Liver (tissue), 9 donors: Measurements from ENCODE around the gene ARHGEF3. TPM values are rescaled to one million over a fixed set of nuclear protein-coding genes. Genes with fewer than 3 reads are reported as not detected.

ENCODE experiments used
- DNase-seq: peaks from one replicate; pipeline ENCODE4 v3.0.0-alpha.2; 2017; ENCODE audit warnings: low spot score
- H3K27ac ChIP-seq, 2 donors: one replicate each; pipeline ENCODE4 v1.7.0; 2013; ENCODE audit warnings: inconsistent platforms in 2 of 2, low read length in 2 of 2, control low read depth in 1 of 2, low read depth in 1 of 2, mild to moderate bottlenecking in 1 of 2
- H3K27me3 ChIP-seq, 4 donors: one replicate each; pipeline versions ENCODE4 v1.6.1 to v1.7.0; 2013; ENCODE audit warnings: low read length in 3 of 4, inconsistent platforms in 1 of 4, mild to moderate bottlenecking in 1 of 4, moderate library complexity in 1 of 4; ENCODE audit not compliant: control insufficient read depth in 4 of 4, insufficient read depth in 4 of 4
- H3K36me3 ChIP-seq, 4 donors: one replicate each; pipeline versions ENCODE4 v1.6.1 to v1.7.0; 2013; ENCODE audit warnings: low read length in 3 of 4, mild to moderate bottlenecking in 3 of 4, low read depth in 1 of 4, moderate library complexity in 1 of 4; ENCODE audit not compliant: control insufficient read depth in 4 of 4, insufficient read depth in 3 of 4
- H3K4me1 ChIP-seq, 4 donors: one replicate each; pipeline versions ENCODE4 v1.6.1 to v1.7.0; 2013; ENCODE audit warnings: low read length in 3 of 4, mild to moderate bottlenecking in 3 of 4, moderate library complexity in 1 of 4; ENCODE audit not compliant: control insufficient read depth in 4 of 4, insufficient read depth in 4 of 4
- H3K4me3 ChIP-seq, 3 donors: one replicate each; pipeline versions ENCODE4 v1.6.1 to v1.7.0; 2013; ENCODE audit warnings: low read length in 3 of 3, control low read depth in 1 of 3, low read depth in 1 of 3, mild to moderate bottlenecking in 1 of 3
- H3K9ac ChIP-seq, 2 donors: one replicate each; pipeline ENCODE4 v1.7.0; 2013; ENCODE audit warnings: low read length in 2 of 2, mild to moderate bottlenecking in 2 of 2, moderate library complexity in 2 of 2, control low read depth in 1 of 2, low read depth in 1 of 2
- H3K9me3 ChIP-seq, 4 donors: one replicate each; pipeline versions ENCODE4 v1.6.1 to v1.7.0; 2013; ENCODE audit warnings: low read length in 3 of 4; ENCODE audit not compliant: control insufficient read depth in 4 of 4
- ATF3 ChIP-seq: IDR thresholded peaks from 2 replicates; pipeline ENCODE4 v1.6.1; 2016; ENCODE audit warnings: antibody characterized with exemption
- CTCF ChIP-seq: fragments of 150-350 bp; IDR thresholded peaks from 2 replicates; pipeline ENCODE4 v1.5.1; 2017; ENCODE audit warnings: improper control_type of control experiment, low read depth, low read length; ENCODE audit not compliant: missing input control
- FOXA1 ChIP-seq: IDR thresholded peaks from 2 replicates; pipeline ENCODE4 v1.6.1; 2016; ENCODE audit warnings: antibody characterized with exemption
- FOXA2 ChIP-seq: IDR thresholded peaks from 2 replicates; pipeline ENCODE4 v1.6.1; 2016; ENCODE audit warnings: antibody characterized with exemption
- GABPA ChIP-seq, 2 donors: IDR thresholded peaks in 1 of 2; conservative IDR thresholded peaks in 1 of 2; 2 replicates each; pipeline ENCODE4 v1.6.1; 2016; ENCODE audit warnings: antibody characterized with exemption in 2 of 2, mild to moderate bottlenecking in 1 of 2, moderate library complexity in 1 of 2
- HNF4A ChIP-seq, 2 donors: conservative IDR thresholded peaks; 2 replicates each; pipeline ENCODE4 v1.6.1; 2016; ENCODE audit warnings: antibody characterized with exemption in 2 of 2, mild to moderate bottlenecking in 2 of 2
- HNF4G ChIP-seq: IDR thresholded peaks from 2 replicates; pipeline ENCODE4 v1.6.1; 2016; ENCODE audit warnings: antibody characterized with exemption
- JUND ChIP-seq, 2 donors: IDR thresholded peaks; 2 replicates each; pipeline ENCODE4 v1.6.1; 2016; ENCODE audit warnings: antibody characterized with exemption in 2 of 2
- MAX ChIP-seq: IDR thresholded peaks from 2 replicates; pipeline ENCODE4 v1.6.1; 2016; ENCODE audit warnings: antibody characterized with exemption
- RAD21 ChIP-seq, 2 donors: IDR thresholded peaks; 2 replicates each; pipeline ENCODE4 v1.6.1; 2016; ENCODE audit warnings: antibody characterized with exemption in 2 of 2, mild to moderate bottlenecking in 2 of 2
- REST ChIP-seq: IDR thresholded peaks from 2 replicates; pipeline ENCODE4 v1.6.1; 2016; ENCODE audit warnings: antibody characterized with exemption, mild to moderate bottlenecking
- RXRA ChIP-seq, 2 donors: IDR thresholded peaks; 2 replicates each; pipeline ENCODE4 v1.6.1; 2017 to 2018; ENCODE audit warnings: antibody characterized with exemption in 2 of 2, mild to moderate bottlenecking in 1 of 2
- SP1 ChIP-seq: IDR thresholded peaks from 2 replicates; pipeline ENCODE4 v1.6.1; 2018; ENCODE audit warnings: antibody characterized with exemption, mild to moderate bottlenecking
- TAF1 ChIP-seq: conservative IDR thresholded peaks from 2 replicates; pipeline ENCODE4 v1.6.1; 2016; ENCODE audit warnings: antibody characterized with exemption, mild to moderate bottlenecking
- YY1 ChIP-seq: IDR thresholded peaks from 2 replicates; pipeline ENCODE4 v1.6.1; 2016; ENCODE audit warnings: antibody characterized with exemption, mild to moderate bottlenecking
- ZBTB33 ChIP-seq: IDR thresholded peaks from 2 replicates; pipeline ENCODE4 v1.6.1; 2016; ENCODE audit warnings: antibody characterized with exemption
- WGBS: extraction: QIAGEN DNeasy Blood & Tissue Kit; methylation state at CpG from one replicate; pipeline ENCODE4 v1.1.7; 2013; 5-methylcytosine and 5-hydroxymethylcytosine counted together
- polyA plus RNA-seq, 2 donors: library from polyadenylated mRNA; stranded (reverse) in 1 of 2; unstranded in 1 of 2; fragments of 200-250 nt in 1 of 2; fragments of >200 nt in 1 of 2; fragmentation: Nextera tagmentation in 1 of 2; extraction: Ambion mirVana in 1 of 2; gene quantifications; one replicate each; pipeline versions ENCODE4 v1.2.1 to v1.2.3, GENCODE V29; 2013 to 2015
- total RNA-seq, 2 donors: library from RNA; depleted of rRNA; stranded (reverse); fragments of >200 nt; gene quantifications; one replicate each; pipeline ENCODE4 v1.2.3, GENCODE V29; 2014
- donor health status: healthy.
- donor health status: healthy.
- donor health status: healthy.
- donor health status: healthy.
- donor health status: healthy.

ARHGEF3 gene
- total and polyA plus RNA-seq, 4 donors = 1.6 to 7.9 (median 2.0) TPM

GRCh38 chr3:56796202-56796601 is 5.5 kb downstream of the ARHGEF3 start:
- DNase-seq = no peak
- H3K4me3 ChIP-seq = no peak overlapping the region
- TF ChIP-seq ZBTB33 (no peak), HNF4A (conservative IDR thresholded peaks at IDR 0.05) (no peak), SP1 (no peak), ATF3 (no peak)

GRCh38 chr3:56795829-56796185 is 5.9 kb downstream of the ARHGEF3 start:
- WGBS = 71% methylated on average over 6 of the region's 6 CpGs
- no peaks in the 10 kb centered on the region for H3K36me3 ChIP-seq
- TF ChIP-seq RXRA (IDR thresholded peaks at IDR 0.05) = no peak
- TF ChIP-seq YY1 = no peak
- no peak for TF ChIP-seq TAF1
- no peak for TF ChIP-seq SP1
- TF ChIP-seq FOXA1 = no peak
- TF ChIP-seq HNF4G = no peak
- no peak for TF ChIP-seq JUND (IDR thresholded peaks at IDR 0.05)
- no peak for TF ChIP-seq FOXA2
- TF ChIP-seq REST = no peak
- no peak for TF ChIP-seq MAX
- no peak for TF ChIP-seq RAD21 (IDR thresholded peaks at IDR 0.05)
- no peak for TF ChIP-seq CTCF
- no peak for TF ChIP-seq GABPA (IDR thresholded peaks at IDR 0.05 in 1 of 2, conservative IDR thresholded peaks at IDR 0.05 in 1 of 2)
- peaks cover 0 to 4% (median 2%) of the 10 kb centered on the region in 4 donors for H3K4me1 ChIP-seq
- no peaks in the 10 kb centered on the region for H3K27me3 ChIP-seq
- DNase-seq = no peak
- no peaks in the 10 kb centered on the region for H3K9me3 ChIP-seq
- H3K27ac ChIP-seq = no peak overlapping the region
- no peak overlapping the region for H3K4me3 ChIP-seq
- H3K9ac ChIP-seq = no peak overlapping the region

More at GRCh38 chr3:56796202-56796601, 5.5 kb downstream of the ARHGEF3 start:
- no peak overlapping the region for H3K9ac ChIP-seq
- WGBS = 75% methylated on average over 6 of the region's 6 CpGs
- no peak overlapping the region for H3K27ac ChIP-seq
- no peaks in the 10 kb centered on the region for H3K9me3 ChIP-seq
- no peaks in the 10 kb centered on the region for H3K27me3 ChIP-seq
- no peaks in the 10 kb centered on the region for H3K36me3 ChIP-seq
- H3K4me1 ChIP-seq = peaks cover 0 to 6% (median 2%) of the 10 kb centered on the region in 4 donors
